Activated CD4-positive, CD25-positive, alpha-beta regulatory T cell treated with anti-CD3 and anti-CD28 coated beads, Interleukin-2, amount 50 U/mL, for 72 hours (primary cell): Measurements from ENCODE around the gene SET.
"Not testable (repeated sequence)": the region's sequence is repeated elsewhere in the genome, so short reads cannot be mapped to it uniquely, and the experiment has no call there.

Experiments
- DNase-seq: peaks from one replicate; pipeline ENCODE4 v3.0.0; 2021

Gene SET, protein sequence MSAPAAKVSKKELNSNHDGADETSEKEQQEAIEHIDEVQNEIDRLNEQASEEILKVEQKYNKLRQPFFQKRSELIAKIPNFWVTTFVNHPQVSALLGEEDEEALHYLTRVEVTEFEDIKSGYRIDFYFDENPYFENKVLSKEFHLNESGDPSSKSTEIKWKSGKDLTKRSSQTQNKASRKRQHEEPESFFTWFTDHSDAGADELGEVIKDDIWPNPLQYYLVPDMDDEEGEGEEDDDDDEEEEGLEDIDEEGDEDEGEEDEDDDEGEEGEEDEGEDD

DNA sequence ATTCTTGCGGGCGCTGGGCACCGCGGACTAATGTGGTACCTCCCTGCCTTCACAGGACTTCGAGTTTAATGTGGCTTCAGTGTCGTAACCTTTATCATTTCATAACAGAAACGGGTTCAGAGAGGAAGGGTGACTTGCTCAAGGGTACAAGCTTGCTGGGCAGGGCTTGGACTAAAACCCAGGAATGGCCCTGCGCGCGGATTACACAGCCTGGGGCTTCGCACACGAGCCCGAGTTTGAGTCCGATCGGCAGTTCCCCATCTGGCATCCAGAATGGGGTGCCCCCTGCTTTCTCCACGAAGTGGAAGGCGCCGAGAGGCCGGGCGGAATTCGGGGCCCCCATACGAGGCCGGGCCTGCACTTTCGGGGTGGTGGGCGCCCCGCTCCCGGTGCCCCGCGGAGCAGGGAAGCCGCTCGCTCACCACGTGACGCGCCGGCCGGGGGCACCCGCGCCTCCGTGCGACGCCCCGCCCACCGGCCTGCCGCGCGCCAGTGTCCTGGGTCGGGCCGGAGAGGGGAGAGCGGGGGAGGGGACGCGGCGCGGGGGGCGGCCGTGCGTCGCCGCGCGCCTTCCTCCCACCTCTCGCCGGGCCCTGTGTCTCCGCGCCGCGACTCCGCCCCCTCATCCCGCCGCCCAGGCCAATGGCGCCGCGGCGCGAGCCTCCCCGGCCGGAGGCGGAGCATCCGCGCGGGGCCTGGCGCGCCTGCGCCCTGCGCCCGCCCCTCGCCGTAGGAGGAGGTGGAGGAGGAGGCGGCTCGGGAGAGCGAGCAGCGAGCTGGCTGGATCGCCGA is at the start of gene SET:
SET (plus strand) TSS at position 722 of the 792 bp plus-strand sequence. CDS start 361 bp downstream, outside the sequence.
- peak; percentile 94 for DNase-seq

DNA sequence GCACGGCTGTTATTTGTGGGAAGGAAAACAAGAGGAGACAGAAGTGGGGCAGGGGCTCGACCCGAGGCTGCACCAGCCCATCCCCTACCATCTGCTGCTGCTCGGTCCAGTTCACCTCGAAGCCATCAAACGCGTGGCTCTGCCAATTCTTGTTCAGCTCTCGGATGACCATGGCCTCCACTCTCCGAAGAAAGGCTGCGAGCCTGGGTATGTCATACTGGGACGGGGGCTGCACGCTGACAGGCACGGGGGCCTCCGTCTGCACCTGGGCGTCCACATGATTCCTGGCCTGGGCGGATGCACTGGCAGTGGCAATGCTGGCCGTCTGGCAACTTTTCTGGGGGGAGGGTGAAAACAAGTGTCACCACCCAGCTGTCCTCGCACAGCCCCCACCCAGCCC is 48.4 kb upstream of the SET start:
- DNase-seq, result no peak

DNA sequence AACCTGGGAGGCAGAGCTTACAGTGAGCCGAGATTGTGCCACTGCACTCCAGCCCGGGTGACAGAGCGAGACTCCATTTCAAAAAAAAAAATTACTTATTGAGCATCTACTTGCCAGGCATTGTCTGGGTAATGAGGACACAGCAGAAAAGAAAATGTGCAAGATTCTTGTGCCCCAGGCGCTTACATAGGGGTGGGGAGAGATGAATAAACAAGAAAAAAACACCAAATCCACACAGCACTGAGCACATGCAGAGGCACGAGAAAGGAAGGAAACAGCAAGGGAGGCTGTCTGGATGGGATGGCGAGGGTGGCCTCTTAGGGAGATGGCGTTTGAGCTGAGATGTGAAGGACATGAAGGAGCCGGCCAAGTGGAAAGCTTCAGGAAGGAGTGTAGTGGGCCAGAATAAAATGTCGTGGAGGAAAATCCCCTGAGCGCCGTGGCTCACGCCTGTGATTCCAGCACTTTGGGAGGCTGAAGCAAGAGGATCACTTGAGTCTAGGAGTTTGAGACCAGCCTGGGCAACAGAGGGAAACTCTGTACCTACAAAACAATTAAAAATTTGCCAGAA is 46.3 kb upstream of the SET start:
- DNase-seq, result no peak

DNA sequence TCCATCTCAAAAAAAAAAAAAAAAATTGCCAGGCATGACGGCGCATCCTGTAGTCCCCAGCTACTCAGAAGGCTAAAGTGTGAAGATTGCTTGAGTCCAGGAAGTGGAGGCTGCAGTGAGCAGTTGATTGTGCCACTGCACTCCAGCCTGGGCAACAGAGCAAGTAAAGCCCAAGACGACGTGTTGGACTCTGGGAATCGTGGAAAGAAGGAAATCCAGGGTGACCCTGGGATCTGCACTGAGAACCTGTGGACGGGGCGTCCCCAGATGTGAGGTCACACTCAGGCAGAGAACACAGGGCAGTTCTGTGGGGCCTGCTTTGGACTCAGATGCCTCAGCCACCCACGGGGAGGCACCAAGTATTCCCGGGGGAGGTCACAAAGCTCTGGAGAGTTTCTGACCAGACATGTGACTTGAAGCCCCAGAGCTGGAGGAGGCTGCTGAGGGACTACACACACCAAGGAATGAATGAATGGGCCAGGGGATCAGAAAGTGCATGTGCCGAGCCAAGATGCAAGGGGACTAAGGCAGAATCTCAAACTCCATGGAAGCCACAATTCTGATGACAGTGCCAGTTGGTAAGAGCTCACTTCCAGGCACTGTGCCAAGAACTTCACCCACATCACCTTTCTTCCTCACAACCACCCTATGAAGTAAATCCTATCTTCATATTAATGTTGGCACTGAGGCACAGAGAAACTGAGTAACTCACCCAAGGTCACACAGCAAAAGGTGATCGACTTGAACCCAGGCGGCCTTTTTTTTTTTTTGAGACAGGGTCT is 45.3 kb upstream of the SET start:
- DNase-seq, result no peak

DNA sequence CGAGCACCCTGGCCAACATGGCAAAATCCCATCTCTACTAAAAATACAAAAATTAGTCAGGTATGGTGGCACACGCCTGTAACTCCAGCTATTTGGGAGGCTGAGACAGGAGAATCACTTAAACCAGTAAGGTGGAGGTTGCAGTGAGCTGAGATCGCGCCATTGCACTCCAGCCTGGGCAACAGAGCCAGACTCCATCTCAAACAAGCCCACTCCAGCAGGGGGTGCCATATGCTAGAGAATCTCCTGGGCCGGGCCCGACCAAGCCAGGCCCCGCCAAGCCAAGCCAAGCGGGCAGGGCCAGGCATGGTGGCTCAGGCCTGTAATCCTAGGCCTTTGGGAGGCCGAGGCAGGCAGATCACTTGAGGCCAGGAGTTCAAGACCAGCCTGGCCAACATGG is 40.8 kb upstream of the SET start:
- peak; percentile 58 for DNase-seq

DNA sequence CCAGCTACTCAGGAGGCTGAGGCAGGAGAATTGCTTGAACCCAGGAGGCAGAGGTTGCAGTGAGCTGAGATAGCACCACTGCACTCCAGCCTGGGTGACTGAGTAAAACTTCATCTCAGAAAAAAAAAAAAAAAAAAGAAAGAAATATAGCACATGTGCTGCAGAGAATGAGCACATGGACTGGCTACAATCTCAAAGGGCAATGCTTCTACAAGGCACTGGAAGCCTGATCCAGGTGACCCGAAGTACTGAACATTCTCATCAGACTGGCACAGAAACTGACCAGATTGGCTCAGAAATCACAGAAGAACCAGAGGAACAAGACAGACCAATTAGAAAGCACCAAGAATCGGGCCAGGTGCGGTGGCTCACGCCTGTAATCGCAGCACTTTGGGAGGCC is 37.2 kb upstream of the SET start:
- DNase-seq, result no peak

DNA sequence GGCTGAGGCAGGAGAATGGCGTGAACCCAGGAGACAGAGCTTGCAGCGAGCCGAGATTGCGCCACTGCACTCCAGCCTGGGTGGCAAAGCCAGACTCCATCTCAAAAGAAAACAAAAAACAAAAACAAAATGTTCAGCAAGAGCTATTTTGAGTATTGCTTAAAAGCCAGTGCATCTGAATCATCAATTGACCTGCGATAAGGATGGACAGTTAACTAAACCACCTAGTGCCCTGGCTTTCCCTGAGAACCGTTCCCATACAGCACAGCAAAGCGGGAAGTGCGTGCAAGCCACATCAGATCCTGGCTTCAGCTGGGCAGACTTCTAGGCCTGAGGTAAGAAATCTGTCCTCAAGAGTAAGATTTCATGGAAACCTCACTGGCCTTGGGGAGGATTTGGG is 35.1 kb upstream of the SET start:
- no peak for DNase-seq

DNA sequence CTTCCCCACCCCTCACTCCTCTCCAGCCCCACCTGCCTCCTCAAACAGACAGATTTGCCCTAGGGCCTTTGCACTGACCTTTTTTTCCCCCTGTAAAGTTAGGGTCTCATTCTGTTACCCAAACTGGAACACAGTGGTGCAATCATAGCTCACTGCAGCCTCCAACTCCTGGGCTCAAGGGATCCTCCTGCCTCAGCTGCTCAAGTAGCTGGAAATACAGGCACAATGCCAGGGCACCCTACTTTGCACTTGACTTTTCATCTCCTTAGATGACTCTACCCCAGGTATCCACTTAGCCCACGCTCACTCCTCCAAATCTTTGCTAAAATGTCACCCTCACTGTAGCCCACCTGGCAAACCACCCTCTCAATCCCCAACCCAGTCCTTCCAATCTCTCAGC is 34.5 kb upstream of the SET start:
- DNase-seq, result no peak

DNA sequence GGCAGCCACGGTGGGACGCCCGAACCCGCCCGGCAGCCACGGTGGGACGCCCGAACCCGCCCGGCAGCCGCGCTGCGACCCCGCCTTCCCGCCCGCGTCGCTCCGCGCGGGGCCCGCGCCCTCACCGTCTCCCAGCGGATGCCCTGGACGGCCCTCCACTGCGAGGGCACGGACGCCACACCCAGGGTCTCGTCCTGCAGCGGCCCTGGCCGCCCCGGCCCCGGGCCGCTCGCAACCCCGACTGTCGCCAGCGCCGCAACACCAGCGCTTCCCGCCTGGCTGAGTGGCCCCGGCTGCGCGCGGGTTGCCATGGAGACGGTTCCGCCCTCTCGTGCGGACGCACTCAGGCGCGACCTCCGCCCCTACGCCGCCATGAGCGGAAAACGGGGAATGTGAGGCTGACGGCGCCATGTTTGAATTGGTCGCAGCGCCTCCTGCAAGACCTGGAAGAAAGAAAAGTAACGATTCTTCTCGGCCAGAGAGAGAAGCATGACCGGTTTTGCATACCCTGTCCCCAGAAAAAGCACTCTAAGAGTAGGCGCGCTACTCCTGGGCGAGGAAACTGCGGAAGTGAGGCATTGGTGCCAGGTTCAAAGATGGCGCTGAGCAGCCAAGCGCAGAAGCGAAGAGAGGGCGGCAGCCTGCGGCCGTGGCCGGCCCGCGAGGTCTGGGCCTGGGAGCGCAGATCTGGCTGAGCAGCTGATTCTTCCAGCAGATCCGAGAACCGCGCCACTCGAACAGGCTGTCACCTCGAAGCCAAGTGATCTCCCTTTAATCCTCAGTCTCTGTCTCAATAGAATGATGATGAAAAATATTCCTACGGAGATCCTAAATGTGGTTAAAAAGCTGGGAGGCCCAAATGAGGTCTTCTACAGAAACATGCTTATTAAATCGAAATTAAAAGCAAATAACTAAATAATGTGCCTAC is 32.3 kb upstream of the SET start, which contains the start of gene DYNC2I2:
DYNC2I2 (minus strand) TSS at position 432 of the 928 bp plus-strand sequence; CDS start at position 311, 121 bp downstream.
- DNase-seq, result peak; percentile 97

DNA sequence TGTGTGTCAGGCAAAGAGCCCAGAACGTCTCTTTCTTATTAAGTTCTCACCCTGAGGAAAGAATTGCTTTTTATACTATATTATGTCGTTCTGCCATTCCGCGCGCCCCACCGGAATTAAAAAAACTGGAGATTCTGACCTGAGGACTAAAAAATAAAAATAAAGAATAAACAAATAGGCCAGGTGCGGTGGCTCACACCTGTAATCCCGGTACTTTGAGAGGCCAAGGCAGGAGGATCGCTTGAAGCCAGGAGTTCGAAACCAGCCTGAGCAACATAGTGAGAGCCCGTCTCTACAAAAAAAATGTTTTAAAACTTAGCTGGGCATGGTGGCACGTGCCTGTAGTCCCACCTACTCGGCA is 31.7 kb upstream of the SET start:
- no peak for DNase-seq

DNA sequence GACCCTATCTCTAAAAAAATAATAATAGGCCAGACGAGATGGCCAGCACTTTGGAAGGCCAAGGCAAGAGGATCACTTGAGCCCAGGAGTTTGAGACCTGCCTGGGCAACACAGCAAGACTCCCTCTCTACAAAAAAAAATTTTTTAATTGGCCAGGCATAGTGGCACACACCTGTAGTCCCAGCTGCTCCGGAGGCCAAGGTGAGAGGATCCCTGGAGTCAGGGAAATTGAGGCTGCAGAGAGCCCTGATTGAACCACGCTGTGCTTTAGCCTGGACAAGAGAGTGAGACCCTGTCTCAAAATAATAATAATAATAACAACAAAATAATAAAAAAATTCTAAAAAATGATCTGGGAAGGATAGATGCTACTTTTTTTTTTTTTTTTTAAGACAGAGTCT is 31.2 kb upstream of the SET start:
- DNase-seq, result no peak

DNA sequence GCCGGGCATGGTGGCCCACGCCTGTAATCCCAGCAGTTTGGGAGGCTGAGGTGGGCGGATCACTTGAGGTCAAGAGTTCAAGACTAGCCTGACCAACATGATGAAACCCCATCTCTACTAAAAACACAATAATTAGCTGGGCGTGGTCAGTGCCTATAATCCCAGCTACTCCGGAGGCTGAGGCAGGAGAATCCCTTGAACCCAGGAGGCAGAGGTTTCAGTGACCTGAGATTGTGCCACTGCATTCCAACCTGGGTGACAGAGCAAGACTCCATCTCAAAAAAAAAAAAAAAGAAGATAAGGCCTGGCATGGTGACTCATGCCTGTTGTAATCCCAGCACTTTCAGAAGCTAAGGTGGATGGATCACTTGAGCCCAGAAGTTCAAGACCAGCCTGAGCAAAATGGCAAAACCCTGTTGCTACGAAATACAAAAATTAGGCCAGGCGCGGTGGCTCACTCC is 22.5 kb upstream of the SET start:
- not testable (repeated sequence) for DNase-seq

DNA sequence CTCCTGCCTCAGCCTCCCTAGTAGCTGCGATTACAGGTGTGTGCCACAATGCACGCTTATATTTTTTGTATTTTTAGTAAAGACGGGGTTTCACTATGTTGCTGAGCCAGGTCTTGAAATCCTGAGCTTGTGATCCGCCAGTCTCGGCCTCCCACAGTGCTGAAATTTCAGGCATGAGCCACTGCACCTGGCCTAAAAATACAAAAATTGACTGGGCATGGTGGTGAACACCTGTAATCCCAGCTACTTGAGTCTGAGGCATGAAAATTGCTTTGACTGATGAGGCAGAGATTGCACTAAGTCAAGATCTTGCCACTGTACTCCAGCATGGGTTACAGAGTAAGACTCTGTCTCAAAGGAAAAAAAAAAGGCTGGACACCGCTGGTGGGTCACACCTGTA is 19.2 kb upstream of the SET start:
- no peak for DNase-seq

DNA sequence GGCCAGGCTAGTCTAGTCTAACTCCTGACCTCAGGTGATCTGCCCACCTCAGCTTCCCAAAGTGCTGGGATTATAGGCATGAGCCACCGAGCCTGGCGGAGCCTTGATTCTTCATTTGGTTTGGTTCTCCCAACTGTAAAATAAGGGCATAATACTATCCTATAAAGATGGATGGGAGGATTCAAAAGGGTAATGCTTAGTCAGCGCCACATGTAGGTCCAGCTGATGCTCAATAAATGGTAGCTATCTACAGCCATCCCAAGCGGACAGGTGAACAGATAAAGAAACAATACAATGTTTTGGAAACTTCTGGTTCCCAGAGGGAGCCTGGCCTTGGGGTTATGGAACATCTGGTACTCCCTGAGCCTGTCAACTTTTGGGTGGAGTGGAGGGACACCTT is 13.6 kb upstream of the SET start:
- no peak for DNase-seq

DNA sequence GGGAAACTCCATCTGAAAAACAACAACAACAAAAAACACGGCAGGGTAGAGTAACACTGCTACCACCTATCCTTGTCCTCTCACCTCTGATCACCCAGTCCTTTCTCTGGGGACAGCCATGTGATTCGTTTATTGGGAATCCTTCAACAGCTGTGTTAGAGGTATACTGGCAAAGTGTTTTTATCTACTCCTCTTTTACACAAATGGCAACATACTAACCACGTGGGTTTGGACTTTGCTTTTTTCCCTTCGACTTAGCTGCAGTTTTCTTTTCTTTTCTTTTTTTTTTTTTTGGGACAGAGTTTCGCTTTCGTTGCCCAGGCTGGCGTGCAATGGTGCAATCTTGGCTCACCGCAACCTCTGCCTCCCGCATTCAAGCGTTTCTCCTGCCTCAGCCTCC is 11.2 kb upstream of the SET start:
- DNase-seq, result no peak

DNA sequence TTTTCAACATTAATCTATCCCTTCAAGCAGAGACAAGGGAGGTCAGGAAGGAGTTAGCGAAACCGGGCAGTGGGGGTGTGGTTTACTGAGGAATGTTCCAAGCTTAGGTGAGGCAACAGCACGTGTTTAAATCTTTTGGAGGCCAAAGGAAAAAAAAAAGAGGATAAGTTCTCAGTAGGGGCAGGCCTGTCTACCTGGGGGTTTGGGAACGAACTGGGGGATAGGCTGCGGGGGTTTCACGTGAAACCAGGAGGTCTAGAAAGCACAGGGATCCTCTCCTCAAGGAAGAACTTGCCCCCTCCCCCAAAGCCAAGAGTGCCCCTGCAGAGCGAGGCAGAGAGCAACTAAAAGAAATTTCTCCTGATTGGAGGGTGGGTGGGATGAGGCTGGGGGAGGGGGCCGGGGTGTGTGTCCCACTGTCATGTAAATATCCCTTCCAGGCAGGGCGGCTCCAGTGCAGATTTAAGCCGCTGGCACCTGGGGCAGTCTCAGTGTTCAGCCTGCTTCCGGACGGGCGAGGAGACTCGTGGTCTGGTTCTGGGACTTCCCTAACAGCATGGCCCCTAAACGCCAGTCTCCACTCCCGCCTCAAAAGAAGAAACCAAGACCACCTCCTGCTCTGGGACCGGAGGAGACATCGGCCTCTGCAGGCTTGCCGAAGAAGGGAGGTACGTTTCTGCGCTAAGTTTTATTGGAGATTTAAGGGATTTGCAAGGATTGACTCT is 5.5 kb upstream of the SET start:
- DNase-seq, result peak; percentile 43

DNA sequence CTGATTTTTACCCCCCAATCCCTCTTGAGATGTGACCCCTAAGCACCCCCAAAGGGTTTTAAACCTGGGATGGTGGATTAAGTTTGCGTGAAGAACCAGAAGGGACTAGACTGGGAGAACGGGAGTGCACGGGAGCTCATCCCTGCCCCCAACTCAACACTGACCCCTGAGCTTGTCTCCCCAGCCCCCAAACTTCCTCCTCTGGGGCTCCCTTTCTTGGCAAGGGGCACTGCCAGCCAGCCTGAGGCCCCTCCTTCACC is 5.0 kb upstream of the SET start:
- DNase-seq, result no peak

DNA sequence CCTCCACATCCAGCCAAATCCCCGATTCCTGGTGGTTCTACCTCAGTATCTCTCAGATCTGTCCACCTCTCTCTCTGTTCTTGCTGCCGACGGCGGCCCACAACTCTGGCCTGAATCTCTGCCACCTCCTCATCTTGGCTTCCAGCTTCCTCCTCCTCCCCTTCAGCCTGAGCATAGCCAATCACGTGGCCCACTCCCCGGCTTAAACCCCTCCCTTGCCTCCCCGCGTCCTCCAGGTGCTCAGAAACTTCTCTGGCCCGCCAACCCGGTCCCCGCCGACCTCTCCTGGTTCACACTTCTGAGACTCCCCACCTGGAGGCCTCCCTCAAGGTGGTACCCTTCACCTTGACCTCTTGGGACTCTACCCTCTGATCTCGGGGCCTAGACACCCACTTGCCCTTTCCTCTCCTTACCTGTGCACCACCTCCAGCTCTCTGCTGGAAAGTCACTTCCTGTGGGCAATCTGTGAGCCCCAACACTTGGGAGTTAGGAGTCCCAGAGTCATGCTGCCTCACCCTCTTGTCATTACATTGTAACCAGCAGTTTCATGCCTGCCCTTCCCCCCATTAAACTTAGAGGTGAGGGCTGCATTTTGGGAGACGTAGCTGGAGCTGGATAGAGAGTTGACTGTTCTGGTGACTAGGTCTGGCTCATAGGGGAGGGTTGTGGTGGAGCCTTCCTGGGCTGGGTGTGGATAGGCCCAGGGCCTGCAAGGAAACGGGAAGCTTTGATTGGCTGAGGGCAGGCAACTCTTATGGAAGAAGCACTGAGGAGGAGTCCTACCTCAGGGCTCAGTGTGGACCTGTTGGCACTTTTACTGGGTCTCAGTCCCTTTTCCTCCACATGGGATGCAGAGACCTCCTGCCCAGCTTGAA is 4.5 kb upstream of the SET start:
- DNase-seq, result peak; percentile 76

DNA sequence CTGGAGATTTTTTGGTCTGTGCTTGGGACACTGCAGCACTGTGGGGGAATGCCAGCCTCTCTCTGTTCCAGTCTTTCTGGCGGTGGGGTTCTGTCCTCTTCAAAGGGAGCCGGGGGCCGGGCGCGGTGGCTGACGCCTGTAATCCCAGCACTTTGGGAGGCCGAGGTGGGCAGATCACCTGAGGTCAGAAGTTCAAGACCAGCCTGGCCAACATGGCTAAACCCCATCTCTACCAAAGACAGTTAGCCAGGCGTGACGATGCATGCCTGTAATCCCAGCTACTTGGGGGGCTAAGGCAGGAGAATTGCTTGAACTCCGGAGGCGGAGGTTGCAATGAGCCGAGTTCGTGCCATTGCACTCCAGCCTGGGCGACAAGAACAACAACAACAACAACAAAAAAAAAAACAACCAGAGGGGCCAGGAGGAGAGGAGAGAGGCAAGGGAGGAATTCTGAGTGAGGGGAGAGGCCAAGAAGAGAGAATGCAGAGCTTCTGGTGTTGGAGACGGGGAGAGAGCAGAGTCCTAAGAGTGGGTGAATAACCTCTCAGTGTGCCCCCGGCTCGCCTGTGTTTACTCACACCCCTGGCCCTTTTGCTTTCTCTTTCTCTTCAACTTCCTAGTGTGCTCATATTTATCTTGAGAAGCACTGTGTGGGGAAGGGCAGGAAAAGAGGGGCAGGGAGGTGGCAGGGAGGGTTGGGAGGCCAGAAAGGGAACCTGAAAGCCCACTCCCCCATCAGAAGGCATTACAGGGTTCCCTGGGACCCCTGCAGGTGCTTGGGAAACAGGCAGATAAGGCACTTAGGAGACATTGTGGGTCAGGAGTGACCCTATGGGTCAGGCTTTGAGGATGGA is 3.2 kb upstream of the SET start:
- no peak for DNase-seq

DNA sequence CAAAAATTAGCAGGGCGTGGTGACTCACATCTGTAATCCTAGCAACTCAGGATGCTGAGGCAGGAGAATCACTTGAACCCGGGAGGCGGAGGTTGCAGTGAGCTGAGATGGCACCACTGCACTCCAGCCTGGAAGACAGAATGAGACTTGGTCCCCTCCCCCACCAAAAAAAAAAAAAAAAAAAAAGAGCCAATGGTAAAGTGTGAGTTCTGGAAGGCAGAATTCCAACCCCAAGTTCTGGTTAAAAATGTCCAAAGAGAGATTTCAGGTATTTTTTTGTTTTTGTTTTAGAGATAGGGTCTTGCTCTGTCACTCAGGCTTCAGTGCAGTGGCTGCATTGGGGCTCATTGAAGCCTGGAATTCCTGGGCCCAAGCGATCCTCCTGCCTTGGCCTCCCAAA is 1.6 kb upstream of the SET start:
- no peak for DNase-seq
